HepG2 (cell line): ENCODE results near the gene CEP135. TPM values are rescaled to one million over a fixed set of nuclear protein-coding genes. Genes with fewer than 3 reads are reported as not detected.

Source experiments
- ATAC-seq: fragments of 200-7000 bp; cut with Tn5 transposase; 3 replicates; pipeline ENCODE4 v1.9.1; 2020; ENCODE audit warnings: mild to moderate bottlenecking, moderate library complexity
- BruUV-seq: library from RNA; stranded (reverse); fragments of 400-500 nt; replicated peaks from 2 replicates; lab custom pipeline; 2021; lab: Mats Ljungman, UMichigan
- CTCF ChIA-PET: fragments of 300-600 bp; formaldehyde crosslinking; extraction: SDS; loops from one replicate; lab custom pipeline; 2021; ENCODE audit warnings: low total read pairs, inconsistent platforms, low intra/inter-chr PET ratio; lab: Yijun Ruan, JAX
- POLR2A ChIA-PET: fragments of 350-600 bp; sonication (Branson Sonifier 250); formaldehyde crosslinking; loops from one replicate; lab custom pipeline; 2020; ENCODE audit warnings: antibody characterized with exemption, inconsistent platforms; lab: Yijun Ruan, JAX
- DNase-seq: peaks from one replicate; pipeline ENCODE4 v3.0.0-alpha.2; 2015; ENCODE audit warnings: low spot score
- FAIRE-seq: peaks from 3 replicates; lab custom pipeline; 2011; peaks lifted over from hg19 to GRCh38; lab: Jason Lieb, UNC
- H2AFZ ChIP-seq: one replicate; pipeline ENCODE4 v1.6.1; 2011; ENCODE audit warnings: low read length, inconsistent platforms
- H3K27ac ChIP-seq: fragments of 300-600 bp; 3 replicates; pipeline ENCODE4 v1.8.0; 2011; ENCODE audit warnings: mixed run types, mild to moderate bottlenecking, mixed read lengths, low read length, inconsistent platforms; ENCODE audit not compliant: insufficient read depth; ENCODE audit errors: extremely low read length
- H3K27me3 ChIP-seq, 2 experiments: fragments of 200-600 bp in 1 of 2; 2 replicates in 1 of 2; 3 replicates in 1 of 2; pipeline versions ENCODE4 v1.6.0 to v1.8.0; 2011; ENCODE audit warnings: low read length in 2 of 2, mild to moderate bottlenecking in 2 of 2, moderate library complexity in 2 of 2, inconsistent platforms in 1 of 2; ENCODE audit not compliant: insufficient read depth in 2 of 2, control insufficient read depth in 1 of 2
- H3K36me3 ChIP-seq, 2 experiments: fragments of 200-600 bp in 1 of 2; replicated peaks in 1 of 2; 2 replicates in 1 of 2; 3 replicates in 1 of 2; pipeline versions ENCODE4 v1.5.1 to v1.8.0; 2011; ENCODE audit warnings: low read length in 2 of 2, inconsistent platforms in 1 of 2; ENCODE audit not compliant: insufficient read depth in 2 of 2, control insufficient read depth in 1 of 2
- H3K4me1 ChIP-seq: 2 replicates; pipeline ENCODE4 v1.5.1; 2012; ENCODE audit warnings: low read length, inconsistent platforms; ENCODE audit not compliant: insufficient read depth
- H3K4me2 ChIP-seq: 2 replicates; pipeline ENCODE4 v1.6.0; 2011; ENCODE audit warnings: low read depth, low read length, inconsistent platforms
- H3K4me3 ChIP-seq, 3 experiments: fragments of 200-600 bp in 1 of 3; sonication (generic), shearing (Covaris generic) in 1 of 3; replicated peaks in 1 of 3; 2 replicates each; pipeline ENCODE4 v1.5.1; 2011 to 2016; ENCODE audit warnings: low read length in 3 of 3, inconsistent platforms in 2 of 3, low read depth in 2 of 3, mild to moderate bottlenecking in 2 of 3, control low read depth in 1 of 3, mixed read lengths in 1 of 3; ENCODE audit not compliant: insufficient read depth in 1 of 3
- H3K79me2 ChIP-seq: one replicate; pipeline ENCODE4 v1.6.1; 2011; ENCODE audit warnings: low read length, inconsistent platforms; ENCODE audit not compliant: insufficient read depth
- H3K9ac ChIP-seq: 2 replicates; pipeline ENCODE4 v1.6.0; 2011; ENCODE audit warnings: mild to moderate bottlenecking, low read depth, low read length, inconsistent platforms; ENCODE audit not compliant: insufficient read depth
- H3K9me3 ChIP-seq: 2 replicates; pipeline ENCODE4 v1.5.1; 2012; ENCODE audit warnings: mild to moderate bottlenecking, low read length
- H4K20me1 ChIP-seq: 2 replicates; pipeline ENCODE4 v1.6.0; 2011; ENCODE audit warnings: inconsistent platforms, mild to moderate bottlenecking, low read length, moderate library complexity; ENCODE audit not compliant: insufficient read depth
- ELF3 ChIP-seq: IDR thresholded peaks from 2 replicates; pipeline ENCODE4 v1.6.1; 2016; ENCODE audit warnings: missing genetic modification reagents, missing compliant biosample characterization
- FLYWCH1 ChIP-seq: sonication (generic); formaldehyde crosslinking; IDR thresholded peaks from 2 replicates; pipeline ENCODE4 v1.8.1; 2023; ENCODE audit warnings: mild to moderate bottlenecking, missing genetic modification reagents
- HNF1B ChIP-seq: sonication (generic); formaldehyde crosslinking; IDR thresholded peaks from 2 replicates; pipeline ENCODE4 v1.5.1; 2020; ENCODE audit warnings: mild to moderate bottlenecking, moderate library complexity, missing genetic modification reagents
- MATR3 ChIP-seq: sonication (generic); formaldehyde crosslinking; IDR thresholded peaks from 2 replicates; pipeline ENCODE4 v1.4.0; 2020; ENCODE audit warnings: missing genetic modification reagents
- POLR2G ChIP-seq: fragments of 200-400 bp; formaldehyde crosslinking; IDR thresholded peaks from 2 replicates; pipeline ENCODE4 v1.6.1; 2018; ENCODE audit warnings: mild to moderate bottlenecking, low read depth, low read length, moderate library complexity
- SRSF4 ChIP-seq: fragments of 200-400 bp; formaldehyde crosslinking; IDR thresholded peaks from one replicate; pipeline ENCODE4 v1.6.1; 2018; ENCODE audit warnings: mild to moderate bottlenecking, low read depth, low read length, moderate library complexity; ENCODE audit not compliant: poor library complexity, severe bottlenecking
- SRY ChIP-seq: sonication (generic); formaldehyde crosslinking; IDR thresholded peaks from 2 replicates; pipeline ENCODE4 v1.8.0; 2022; ENCODE audit warnings: mild to moderate bottlenecking, missing genetic modification reagents
- ZFP36L2 ChIP-seq: sonication (generic); formaldehyde crosslinking; IDR thresholded peaks from 2 replicates; pipeline ENCODE4 v1.4.0; 2020; ENCODE audit warnings: missing genetic modification reagents
- ZNF510 ChIP-seq: sonication (generic); formaldehyde crosslinking; IDR thresholded peaks from 2 replicates; pipeline ENCODE4 v1.4.0; 2020; ENCODE audit warnings: low read depth, mild to moderate bottlenecking, missing genetic modification reagents
- ZNF546 ChIP-seq: sonication (generic); formaldehyde crosslinking; conservative IDR thresholded peaks from 2 replicates; pipeline ENCODE4 v1.8.1; 2023; ENCODE audit warnings: mild to moderate bottlenecking, missing genetic modification reagents
- ZNF777 ChIP-seq: sonication (generic); formaldehyde crosslinking; IDR thresholded peaks from 2 replicates; pipeline ENCODE4 v1.4.0; 2020; ENCODE audit warnings: missing genetic modification reagents
- ZSCAN22 ChIP-seq: sonication (generic); formaldehyde crosslinking; IDR thresholded peaks from 2 replicates; pipeline ENCODE4 v1.4.0; 2020; ENCODE audit warnings: mild to moderate bottlenecking, missing genetic modification reagents
- WGBS: methylation state at CpG from one replicate; pipeline ENCODE4 v1.1.6; 2017; ENCODE audit warnings: low lambda C conversion rate; 5-methylcytosine and 5-hydroxymethylcytosine counted together
- in situ Hi-C: cut with HindIII; loops from 2 replicates; pipeline ENCODE4 v1.10.0; 2017; ENCODE audit warnings: low pct_unique_long_range_greater_than_20kb; ENCODE audit not compliant: extremely low pct_ligation_motif_present
- intact Hi-C: fragments of 100-400 bp; cut with micrococcal nuclease; formaldehyde crosslinking; loops from one replicate; pipeline ENCODE4 v1.10.0; 2022; ENCODE audit not compliant: unreplicated experiment
- polyA plus RNA-seq, 8 experiments: library from polyadenylated mRNA; depleted of rRNA in 3 of 8; stranded (reverse) in 7 of 8; unstranded in 1 of 8; fragments of >200 nt; fragmentation: Illumina TruSeq in 4 of 8; extraction: Trizol in 4 of 8; gene quantifications; 2 replicates each; pipeline versions ENCODE4 v1.2.1 to v1.2.3, GENCODE V29; 2011 to 2016; ENCODE audit warnings: low read depth in 4 of 8, missing spikeins in 1 of 8, mixed read lengths in 1 of 8; ENCODE audit not compliant: insufficient read depth in 1 of 8
- total RNA-seq, 5 experiments: library from RNA; depleted of rRNA; stranded (reverse); fragments of >200 nt; fragmentation: Illumina TruSeq; extraction: Trizol; gene quantifications; 2 replicates each; pipeline ENCODE4 v1.2.3, GENCODE V29; 2016; ENCODE audit warnings: low read depth in 1 of 5
- TF ChIP-seq, protein P1 (sequence below): sonication (generic); formaldehyde crosslinking; IDR thresholded peaks from 2 replicates; pipeline ENCODE4 v1.8.1; 2022; ENCODE audit warnings: low read depth, mild to moderate bottlenecking, missing genetic modification reagents
- TF ChIP-seq, protein P2 (sequence below): sonication (generic); formaldehyde crosslinking; IDR thresholded peaks from 2 replicates; pipeline ENCODE4 v1.8.0; 2022; ENCODE audit warnings: low read depth, missing genetic modification reagents
- TF ChIP-seq, protein P3 (sequence below): sonication (generic); formaldehyde crosslinking; IDR thresholded peaks from 2 replicates; pipeline ENCODE4 v1.4.0; 2020; ENCODE audit warnings: missing genetic modification reagents

Gene CEP135
- total and polyA plus RNA-seq, 2 of the 13 experiments (the other 11 are each of a cell fraction or from before 2014, with no cell fraction given) = 1.7 to 8.8 TPM

DNA sequence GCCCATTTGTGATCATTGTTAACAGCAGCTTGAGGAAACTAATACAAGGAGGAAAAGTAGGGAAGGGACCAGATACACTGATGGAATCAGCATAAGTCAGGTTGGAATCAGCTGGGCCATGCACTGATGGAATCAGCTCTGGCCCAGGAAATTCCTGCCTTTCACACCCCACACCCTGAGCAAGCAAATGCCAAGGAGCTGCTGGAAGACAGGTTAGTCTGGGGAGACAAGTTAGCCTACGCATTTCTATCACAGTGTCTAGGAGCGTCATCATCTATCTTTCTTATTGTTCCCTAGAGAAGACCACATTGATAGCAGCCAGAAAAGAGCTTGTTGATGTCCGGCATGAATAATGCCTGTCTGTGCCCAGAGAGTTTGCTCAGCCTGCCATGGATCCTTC, 16.2 kb upstream of the CEP135 start (continued):
- TF ChIP-seq, protein P1, sequence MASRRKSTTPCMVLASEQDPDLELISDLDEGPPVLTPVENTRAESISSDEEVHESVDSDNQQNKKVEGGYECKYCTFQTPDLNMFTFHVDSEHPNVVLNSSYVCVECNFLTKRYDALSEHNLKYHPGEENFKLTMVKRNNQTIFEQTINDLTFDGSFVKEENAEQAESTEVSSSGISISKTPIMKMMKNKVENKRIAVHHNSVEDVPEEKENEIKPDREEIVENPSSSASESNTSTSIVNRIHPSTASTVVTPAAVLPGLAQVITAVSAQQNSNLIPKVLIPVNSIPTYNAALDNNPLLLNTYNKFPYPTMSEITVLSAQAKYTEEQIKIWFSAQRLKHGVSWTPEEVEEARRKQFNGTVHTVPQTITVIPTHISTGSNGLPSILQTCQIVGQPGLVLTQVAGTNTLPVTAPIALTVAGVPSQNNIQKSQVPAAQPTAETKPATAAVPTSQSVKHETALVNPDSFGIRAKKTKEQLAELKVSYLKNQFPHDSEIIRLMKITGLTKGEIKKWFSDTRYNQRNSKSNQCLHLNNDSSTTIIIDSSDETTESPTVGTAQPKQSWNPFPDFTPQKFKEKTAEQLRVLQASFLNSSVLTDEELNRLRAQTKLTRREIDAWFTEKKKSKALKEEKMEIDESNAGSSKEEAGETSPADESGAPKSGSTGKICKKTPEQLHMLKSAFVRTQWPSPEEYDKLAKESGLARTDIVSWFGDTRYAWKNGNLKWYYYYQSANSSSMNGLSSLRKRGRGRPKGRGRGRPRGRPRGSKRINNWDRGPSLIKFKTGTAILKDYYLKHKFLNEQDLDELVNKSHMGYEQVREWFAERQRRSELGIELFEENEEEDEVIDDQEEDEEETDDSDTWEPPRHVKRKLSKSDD (CRISPR knock-in tag) = no peak
- TF ChIP-seq ZFP36L2 (CRISPR knock-in tag) (no peak), HNF1B (CRISPR knock-in tag) (no peak), ZSCAN22 (CRISPR knock-in tag) (no peak), FLYWCH1 (CRISPR knock-in tag) (no peak), POLR2G (no peak), ZNF777 (no peak)

- no peaks in the 10 kb centered on the region for H3K4me1 ChIP-seq
- in situ Hi-C loops = no loop called here
- WGBS = 33% methylated on average over 2 of the region's 2 CpGs
- TF ChIP-seq ZNF546 (CRISPR knock-in tag) (no peak), MATR3 (CRISPR knock-in tag) (no peak), SRY (no peak), ELF3 (CRISPR knock-in tag) (no peak), ZNF510 (CRISPR knock-in tag) (no peak), SRSF4 (no peak)
- TF ChIP-seq, protein P2, sequence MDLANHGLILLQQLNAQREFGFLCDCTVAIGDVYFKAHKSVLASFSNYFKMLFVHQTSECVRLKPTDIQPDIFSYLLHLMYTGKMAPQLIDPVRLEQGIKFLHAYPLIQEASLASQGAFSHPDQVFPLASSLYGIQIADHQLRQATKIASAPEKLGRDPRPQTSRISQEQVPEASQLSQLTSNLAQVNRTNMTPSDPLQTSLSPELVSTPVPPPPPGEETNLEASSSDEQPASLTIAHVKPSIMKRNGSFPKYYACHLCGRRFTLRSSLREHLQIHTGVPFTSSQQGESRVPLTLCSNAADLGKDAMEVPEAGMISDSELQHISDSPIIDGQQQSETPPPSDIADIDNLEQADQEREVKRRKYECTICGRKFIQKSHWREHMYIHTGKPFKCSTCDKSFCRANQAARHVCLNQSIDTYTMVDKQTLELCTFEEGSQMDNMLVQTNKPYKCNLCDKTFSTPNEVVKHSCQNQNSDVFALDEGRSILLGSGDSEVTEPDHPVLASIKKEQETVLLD = no peak
- TF ChIP-seq, protein P3, sequence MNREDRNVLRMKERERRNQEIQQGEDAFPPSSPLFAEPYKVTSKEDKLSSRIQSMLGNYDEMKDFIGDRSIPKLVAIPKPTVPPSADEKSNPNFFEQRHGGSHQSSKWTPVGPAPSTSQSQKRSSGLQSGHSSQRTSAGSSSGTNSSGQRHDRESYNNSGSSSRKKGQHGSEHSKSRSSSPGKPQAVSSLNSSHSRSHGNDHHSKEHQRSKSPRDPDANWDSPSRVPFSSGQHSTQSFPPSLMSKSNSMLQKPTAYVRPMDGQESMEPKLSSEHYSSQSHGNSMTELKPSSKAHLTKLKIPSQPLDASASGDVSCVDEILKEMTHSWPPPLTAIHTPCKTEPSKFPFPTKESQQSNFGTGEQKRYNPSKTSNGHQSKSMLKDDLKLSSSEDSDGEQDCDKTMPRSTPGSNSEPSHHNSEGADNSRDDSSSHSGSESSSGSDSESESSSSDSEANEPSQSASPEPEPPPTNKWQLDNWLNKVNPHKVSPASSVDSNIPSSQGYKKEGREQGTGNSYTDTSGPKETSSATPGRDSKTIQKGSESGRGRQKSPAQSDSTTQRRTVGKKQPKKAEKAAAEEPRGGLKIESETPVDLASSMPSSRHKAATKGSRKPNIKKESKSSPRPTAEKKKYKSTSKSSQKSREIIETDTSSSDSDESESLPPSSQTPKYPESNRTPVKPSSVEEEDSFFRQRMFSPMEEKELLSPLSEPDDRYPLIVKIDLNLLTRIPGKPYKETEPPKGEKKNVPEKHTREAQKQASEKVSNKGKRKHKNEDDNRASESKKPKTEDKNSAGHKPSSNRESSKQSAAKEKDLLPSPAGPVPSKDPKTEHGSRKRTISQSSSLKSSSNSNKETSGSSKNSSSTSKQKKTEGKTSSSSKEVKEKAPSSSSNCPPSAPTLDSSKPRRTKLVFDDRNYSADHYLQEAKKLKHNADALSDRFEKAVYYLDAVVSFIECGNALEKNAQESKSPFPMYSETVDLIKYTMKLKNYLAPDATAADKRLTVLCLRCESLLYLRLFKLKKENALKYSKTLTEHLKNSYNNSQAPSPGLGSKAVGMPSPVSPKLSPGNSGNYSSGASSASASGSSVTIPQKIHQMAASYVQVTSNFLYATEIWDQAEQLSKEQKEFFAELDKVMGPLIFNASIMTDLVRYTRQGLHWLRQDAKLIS (CRISPR knock-in tag) = no peak
Observed at GRCh38 chr4:55933611-55934010, 15.1 kb upstream of the CEP135 start.

More at GRCh38 chr4:55933611-55934010, 15.1 kb upstream of the CEP135 start:
- Histone ChIP-seq H3K4me3 (no peak overlapping the region), H4K20me1 (no peaks in the 10 kb centered on the region), H2AFZ (no peak overlapping the region), H3K4me2 (no peak overlapping the region), H3K27ac (no peak overlapping the region), H3K79me2 (no peaks in the 10 kb centered on the region), H3K36me3 (no peaks in the 10 kb centered on the region), H3K27me3 (no peaks in the 10 kb centered on the region), H3K9ac (no peak overlapping the region), H3K9me3 (no peaks in the 10 kb centered on the region)
- ChIA-PET POLR2A (no interaction called here), CTCF (no interaction called here)
- intact Hi-C loops = no loop called here
- FAIRE-seq = no peak
- no peak for DNase-seq
- no TSS peak for BruUV-seq
- ATAC-seq = no peak
